ENCODE results near the gene WDPCP. TPM values are rescaled to one million over a fixed set of nuclear protein-coding genes. Genes with fewer than 3 reads are reported as not detected.
"Not testable (repeated sequence)": the region's sequence is repeated elsewhere in the genome, so short reads cannot be mapped to it uniquely, and the experiment has no call there.

The WDPCP gene
- total RNA-seq, 1 donor from 2014 or later = 18.8 TPM

DNA sequence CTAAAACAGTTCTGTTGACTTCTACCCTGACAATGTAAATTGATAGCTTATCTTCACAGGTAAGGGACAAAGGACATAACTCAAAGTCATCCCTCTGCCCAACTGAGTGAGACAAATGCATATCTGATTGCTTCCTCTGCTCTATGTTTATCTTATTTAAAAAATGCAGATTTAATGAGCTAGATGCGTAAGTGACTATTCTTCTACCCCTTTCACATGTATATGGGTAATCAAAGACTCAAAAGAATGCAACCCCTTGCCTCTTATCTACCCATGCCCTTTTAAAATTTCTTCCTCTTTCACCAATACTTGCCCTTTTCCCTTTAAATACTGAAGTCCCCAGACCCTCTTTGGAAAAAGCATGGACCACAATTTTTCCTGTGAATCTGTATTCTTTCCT, 253.4 kb downstream of the WDPCP start:
- no peaks in the 10 kb centered on the region for H3K4me1 ChIP-seq
- no peaks in the 10 kb centered on the region for H3K27me3 ChIP-seq (ENCODE audit: low read depth)
- intact Hi-C loops (cut with micrococcal nuclease) = no loop called here
- no peak overlapping the region for H3K27ac ChIP-seq (replicated peaks)
- no peaks in the 10 kb centered on the region for H3K9me3 ChIP-seq (replicated peaks)
- TF ChIP-seq, protein P1, sequence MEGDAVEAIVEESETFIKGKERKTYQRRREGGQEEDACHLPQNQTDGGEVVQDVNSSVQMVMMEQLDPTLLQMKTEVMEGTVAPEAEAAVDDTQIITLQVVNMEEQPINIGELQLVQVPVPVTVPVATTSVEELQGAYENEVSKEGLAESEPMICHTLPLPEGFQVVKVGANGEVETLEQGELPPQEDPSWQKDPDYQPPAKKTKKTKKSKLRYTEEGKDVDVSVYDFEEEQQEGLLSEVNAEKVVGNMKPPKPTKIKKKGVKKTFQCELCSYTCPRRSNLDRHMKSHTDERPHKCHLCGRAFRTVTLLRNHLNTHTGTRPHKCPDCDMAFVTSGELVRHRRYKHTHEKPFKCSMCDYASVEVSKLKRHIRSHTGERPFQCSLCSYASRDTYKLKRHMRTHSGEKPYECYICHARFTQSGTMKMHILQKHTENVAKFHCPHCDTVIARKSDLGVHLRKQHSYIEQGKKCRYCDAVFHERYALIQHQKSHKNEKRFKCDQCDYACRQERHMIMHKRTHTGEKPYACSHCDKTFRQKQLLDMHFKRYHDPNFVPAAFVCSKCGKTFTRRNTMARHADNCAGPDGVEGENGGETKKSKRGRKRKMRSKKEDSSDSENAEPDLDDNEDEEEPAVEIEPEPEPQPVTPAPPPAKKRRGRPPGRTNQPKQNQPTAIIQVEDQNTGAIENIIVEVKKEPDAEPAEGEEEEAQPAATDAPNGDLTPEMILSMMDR (IDR thresholded peaks at IDR 0.05; ENCODE audit: borderline replicate concordance) = no peak
- H3K4me3 ChIP-seq = no peak overlapping the region
- no peak for DNase-seq
- H3K36me3 ChIP-seq = peaks cover 4% of the 10 kb centered on the region

DNA sequence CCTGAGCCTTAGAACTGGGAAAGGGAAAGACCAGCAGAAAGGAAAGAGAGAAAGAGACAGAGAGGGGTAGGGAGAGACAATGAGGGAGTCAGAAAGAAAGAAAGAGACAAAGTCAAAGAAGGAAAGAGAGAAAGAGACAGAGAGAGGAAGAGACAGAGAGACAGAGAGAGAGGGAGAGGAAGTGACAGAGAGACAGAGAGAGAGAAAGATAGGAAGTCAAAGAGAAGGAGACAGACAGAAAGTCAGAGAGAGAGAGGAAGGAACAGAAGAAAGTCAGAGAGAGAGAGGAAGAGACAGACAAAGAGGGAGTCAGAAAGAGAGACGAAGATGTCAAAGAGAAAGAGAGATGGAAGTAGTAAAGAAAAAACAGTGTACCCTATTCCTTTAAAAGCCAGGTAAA, 261.8 kb downstream of the WDPCP start:
- TF ChIP-seq, protein P1 (IDR thresholded peaks at IDR 0.05; ENCODE audit: borderline replicate concordance) = no peak
- intact Hi-C loops (cut with micrococcal nuclease) = no loop called here
- peaks cover 28% of the 10 kb centered on the region for H3K9me3 ChIP-seq (replicated peaks)

DNA sequence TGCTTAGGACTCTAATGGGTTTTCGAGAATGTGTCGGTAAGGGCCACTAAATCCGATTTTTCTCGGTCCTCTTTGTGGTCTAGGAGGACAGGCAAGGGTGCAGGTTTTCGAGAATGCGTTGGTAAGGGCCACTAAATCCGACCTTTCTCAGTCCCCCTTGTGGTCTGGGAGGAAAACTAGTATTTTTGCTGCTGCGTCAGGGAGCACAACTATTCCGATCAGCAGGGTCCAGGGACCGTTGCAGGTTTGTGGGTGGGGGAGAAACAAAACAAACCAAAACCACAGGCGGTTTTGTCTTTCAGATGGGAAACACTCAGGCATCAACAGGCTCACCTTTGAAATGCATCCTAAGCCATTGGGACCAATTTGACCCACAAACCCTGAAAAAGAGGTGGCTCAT, 264.6 kb downstream of the WDPCP start:
- H3K36me3 ChIP-seq = peaks cover 26% of the 10 kb centered on the region
- DNase-seq; H3K27me3 ChIP-seq (ENCODE audit: low read depth); H3K4me1 ChIP-seq; H3K27ac ChIP-seq (replicated peaks); H3K4me3 ChIP-seq; intact Hi-C loops (cut with micrococcal nuclease): not testable (repeated sequence)
- H3K9me3 ChIP-seq (replicated peaks) = peaks cover 56% of the 10 kb centered on the region

More for the DNA sequence above, 261.8 kb downstream of the WDPCP start:
- no peak for DNase-seq
- Histone ChIP-seq H3K36me3 (peaks cover 26% of the 10 kb centered on the region), H3K4me3 (no peak overlapping the region), H3K4me1 (no peaks in the 10 kb centered on the region), H3K27ac (replicated peaks) (no peak overlapping the region), H3K27me3 (ENCODE audit: low read depth) (no peaks in the 10 kb centered on the region)

DNA sequence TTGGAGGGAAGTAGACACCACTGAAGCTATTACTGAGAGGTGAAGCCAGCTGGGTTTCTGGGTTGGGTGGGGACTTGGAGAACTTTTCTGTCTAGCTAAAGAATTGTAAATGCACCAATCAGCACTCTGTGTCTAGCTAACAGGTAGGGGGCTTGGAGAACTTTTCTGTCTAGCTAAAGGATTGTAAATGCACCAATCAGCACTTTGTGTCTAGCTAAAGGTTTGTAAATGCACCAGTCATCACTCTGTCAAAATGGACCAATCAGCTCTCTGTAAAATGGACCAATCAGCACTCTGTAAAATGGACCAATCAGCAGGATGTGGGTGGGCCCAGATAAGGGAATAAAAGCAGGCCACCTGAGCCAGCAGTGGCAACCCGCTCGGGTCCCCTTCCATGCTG, 266.3 kb downstream of the WDPCP start:
- Histone ChIP-seq H3K9me3 (replicated peaks) (peaks cover 61% of the 10 kb centered on the region), H3K36me3 (peaks cover 18% of the 10 kb centered on the region)
- DNase-seq; H3K27ac ChIP-seq (replicated peaks); H3K4me1 ChIP-seq; H3K27me3 ChIP-seq (ENCODE audit: low read depth); H3K4me3 ChIP-seq; intact Hi-C loops (cut with micrococcal nuclease): not testable (repeated sequence)

DNA sequence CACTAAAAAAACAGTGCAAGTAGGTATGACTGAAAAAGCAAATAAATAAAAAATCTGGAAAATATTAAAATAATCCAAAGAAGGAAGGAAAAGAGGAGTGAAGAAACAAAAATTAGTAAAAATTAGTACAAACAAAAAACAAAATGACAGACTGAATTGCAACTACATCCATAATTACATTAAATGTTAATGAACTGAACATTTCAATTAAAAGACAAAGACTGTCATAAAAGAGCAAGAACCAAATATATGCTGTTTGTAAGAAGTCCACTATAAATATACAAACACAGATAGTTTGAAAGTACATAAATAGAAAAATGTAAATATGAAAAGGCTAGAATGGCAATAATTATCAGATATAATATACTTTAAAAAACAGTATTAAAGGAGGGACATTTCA, 267.6 kb downstream of the WDPCP start:
- Histone ChIP-seq H3K4me1 (no peaks in the 10 kb centered on the region), H3K27me3 (ENCODE audit: low read depth) (no peaks in the 10 kb centered on the region), H3K36me3 (peaks cover 18% of the 10 kb centered on the region), H3K9me3 (replicated peaks) (peaks cover 61% of the 10 kb centered on the region), H3K27ac (replicated peaks) (no peak overlapping the region), H3K4me3 (no peak overlapping the region)
- intact Hi-C loops (cut with micrococcal nuclease) = no loop called here
- DNase-seq = no peak
- TF ChIP-seq, protein P1 (IDR thresholded peaks at IDR 0.05; ENCODE audit: borderline replicate concordance) = no peak

DNA sequence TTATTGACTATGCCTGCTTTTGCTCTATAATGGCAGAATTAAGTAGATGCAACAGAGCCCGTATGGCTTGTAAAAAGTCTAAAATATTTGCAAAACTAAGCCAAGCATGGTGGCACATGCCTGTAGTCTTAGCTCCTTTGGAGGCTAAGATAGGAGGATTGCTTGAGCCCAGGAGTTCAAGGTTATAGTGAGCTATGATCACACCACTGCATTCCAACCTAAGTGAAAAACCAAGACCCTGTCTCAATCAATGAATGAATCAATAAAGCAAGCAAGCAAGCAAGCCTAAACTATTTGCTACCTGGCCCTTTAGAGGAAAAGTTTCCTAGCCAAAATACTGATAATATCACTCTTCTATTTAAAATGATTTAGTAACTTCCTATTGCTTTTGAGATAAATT, 277.7 kb downstream of the WDPCP start:
- H3K9me3 ChIP-seq (replicated peaks) = peaks cover 30% of the 10 kb centered on the region
- H3K27ac ChIP-seq (replicated peaks) = no peak overlapping the region
- H3K4me1 ChIP-seq = no peaks in the 10 kb centered on the region
- TF ChIP-seq, protein P1 (IDR thresholded peaks at IDR 0.05; ENCODE audit: borderline replicate concordance) = no peak
- intact Hi-C loops (cut with micrococcal nuclease) = no loop called here
- H3K27me3 ChIP-seq (ENCODE audit: low read depth) = no peaks in the 10 kb centered on the region
- peaks cover 25% of the 10 kb centered on the region for H3K36me3 ChIP-seq
- no peak overlapping the region for H3K4me3 ChIP-seq
- DNase-seq = no peak

DNA sequence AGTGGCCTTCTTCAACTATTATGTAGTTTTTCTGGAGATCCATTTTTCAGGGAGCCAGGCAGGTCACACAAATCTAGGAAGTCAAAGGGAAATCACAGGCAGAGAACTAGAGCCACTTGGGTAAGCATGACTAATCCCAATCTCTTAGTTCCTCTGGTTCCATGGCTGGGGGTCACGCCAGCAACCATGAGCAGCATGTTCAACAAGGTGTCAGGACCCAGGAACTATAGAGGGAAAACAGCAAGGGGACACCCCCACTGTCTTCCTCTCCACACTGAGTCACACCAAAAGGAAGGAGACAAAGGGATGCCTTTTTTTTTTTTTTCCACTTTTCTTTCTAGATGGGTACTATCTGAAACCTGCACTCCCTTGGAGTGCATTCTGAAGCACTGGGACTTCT, 286.8 kb downstream of the WDPCP start:
- no peak overlapping the region for H3K4me3 ChIP-seq
- H3K4me1 ChIP-seq = no peaks in the 10 kb centered on the region
- no peaks in the 10 kb centered on the region for H3K27me3 ChIP-seq (ENCODE audit: low read depth)
- H3K36me3 ChIP-seq = peaks cover 52% of the 10 kb centered on the region
- peaks cover 68% of the 10 kb centered on the region for H3K9me3 ChIP-seq (replicated peaks)
- no peak overlapping the region for H3K27ac ChIP-seq (replicated peaks)
- intact Hi-C loops (cut with micrococcal nuclease) = no loop called here
- TF ChIP-seq, protein P1 (IDR thresholded peaks at IDR 0.05; ENCODE audit: borderline replicate concordance) = no peak
- no peak for DNase-seq
